HFF-Myc (cell line): Measurements from ENCODE around the gene S100A10.

Experiments used
- DNase-seq: peaks from one replicate; pipeline ENCODE4 v3.0.0-alpha.2; 2011; ENCODE audit warnings: low read depth; ENCODE audit errors: extremely low read depth
- H3K4me3 ChIP-seq: replicated peaks from 2 replicates; pipeline ENCODE4 v1.5.1; 2011; ENCODE audit warnings: low read depth, mild to moderate bottlenecking, control low read depth, low read length
- TF ChIP-seq, protein P1 (sequence below): IDR thresholded peaks from 2 replicates; pipeline ENCODE4 v1.5.1; 2012; ENCODE audit warnings: mild to moderate bottlenecking, low read depth, low read length, control low read depth; ENCODE audit errors: missing control alignments

The S100A10 gene

DNA sequence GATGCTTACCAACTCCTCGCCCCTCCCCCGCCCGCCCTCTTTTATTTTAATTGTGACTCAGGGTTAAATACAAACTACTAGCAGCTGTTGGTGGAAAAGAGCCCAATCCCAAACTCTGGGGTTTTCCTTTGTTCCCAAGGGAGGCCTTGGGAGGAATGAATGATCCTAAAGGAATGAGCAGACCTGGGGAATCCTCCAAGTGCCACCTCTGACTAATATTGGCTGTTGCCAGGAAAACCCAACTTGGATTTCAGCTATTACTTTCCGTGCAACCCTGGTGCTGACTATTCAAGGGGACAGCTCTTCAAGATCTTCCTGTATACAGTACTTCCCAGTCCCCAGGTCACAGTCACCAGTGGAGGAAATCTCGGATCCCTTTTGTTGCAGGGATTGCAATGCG is 1.3 kb upstream of the S100A10 start:
- H3K4me3 ChIP-seq, result no peak overlapping the region
- peak; percentile 95 for DNase-seq
- TF ChIP-seq, protein P1, sequence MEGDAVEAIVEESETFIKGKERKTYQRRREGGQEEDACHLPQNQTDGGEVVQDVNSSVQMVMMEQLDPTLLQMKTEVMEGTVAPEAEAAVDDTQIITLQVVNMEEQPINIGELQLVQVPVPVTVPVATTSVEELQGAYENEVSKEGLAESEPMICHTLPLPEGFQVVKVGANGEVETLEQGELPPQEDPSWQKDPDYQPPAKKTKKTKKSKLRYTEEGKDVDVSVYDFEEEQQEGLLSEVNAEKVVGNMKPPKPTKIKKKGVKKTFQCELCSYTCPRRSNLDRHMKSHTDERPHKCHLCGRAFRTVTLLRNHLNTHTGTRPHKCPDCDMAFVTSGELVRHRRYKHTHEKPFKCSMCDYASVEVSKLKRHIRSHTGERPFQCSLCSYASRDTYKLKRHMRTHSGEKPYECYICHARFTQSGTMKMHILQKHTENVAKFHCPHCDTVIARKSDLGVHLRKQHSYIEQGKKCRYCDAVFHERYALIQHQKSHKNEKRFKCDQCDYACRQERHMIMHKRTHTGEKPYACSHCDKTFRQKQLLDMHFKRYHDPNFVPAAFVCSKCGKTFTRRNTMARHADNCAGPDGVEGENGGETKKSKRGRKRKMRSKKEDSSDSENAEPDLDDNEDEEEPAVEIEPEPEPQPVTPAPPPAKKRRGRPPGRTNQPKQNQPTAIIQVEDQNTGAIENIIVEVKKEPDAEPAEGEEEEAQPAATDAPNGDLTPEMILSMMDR, result no peak

GRCh38 chr1:151993084-151993733 is 450 bp downstream of the S100A10 start:
- TF ChIP-seq, protein P1, result no peak
- DNase-seq, result no peak
- peak overlapping the region; percentile 92 for H3K4me3 ChIP-seq

DNA sequence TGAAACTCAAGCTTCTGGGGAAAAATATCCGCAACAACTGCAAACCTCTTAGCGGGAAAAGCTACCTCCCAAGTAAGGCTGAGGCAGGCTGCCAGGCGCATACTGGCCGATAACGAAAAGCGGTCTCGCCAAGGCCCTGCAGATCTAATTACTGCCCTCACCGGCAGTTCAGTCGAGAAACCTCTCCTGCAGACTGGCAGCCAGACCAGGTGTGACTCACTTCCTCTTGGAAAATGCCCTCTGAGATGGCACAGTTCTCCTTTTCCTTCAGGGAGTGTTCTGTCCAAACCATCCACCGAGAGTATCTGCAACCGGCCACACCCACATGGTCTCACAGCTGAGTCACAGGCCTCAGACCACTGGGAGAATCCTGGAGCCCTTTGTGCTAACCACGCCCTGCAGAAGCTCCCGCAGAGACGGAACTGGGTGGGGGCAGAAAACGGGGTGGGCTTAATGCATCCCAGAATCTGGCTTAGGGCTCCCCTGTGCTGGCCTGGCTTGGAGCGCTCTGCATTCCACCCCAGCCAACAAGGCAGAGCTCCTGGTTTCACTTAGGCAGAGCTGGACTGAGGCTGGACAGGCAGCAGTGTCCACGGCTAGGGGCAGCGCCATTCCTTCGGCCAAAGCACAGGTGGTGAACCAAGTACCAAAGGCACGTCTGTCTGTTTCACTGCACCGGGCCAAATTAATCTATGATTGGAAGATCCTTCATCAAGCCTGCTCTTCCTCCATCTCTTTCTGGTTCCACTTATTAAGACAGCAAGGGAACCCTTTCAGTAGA is 1.2 kb downstream of the S100A10 start:
- TF ChIP-seq, protein P1, result no peak
- DNase-seq, result peak; percentile 96
- peak overlapping the region; percentile 92 for H3K4me3 ChIP-seq

DNA sequence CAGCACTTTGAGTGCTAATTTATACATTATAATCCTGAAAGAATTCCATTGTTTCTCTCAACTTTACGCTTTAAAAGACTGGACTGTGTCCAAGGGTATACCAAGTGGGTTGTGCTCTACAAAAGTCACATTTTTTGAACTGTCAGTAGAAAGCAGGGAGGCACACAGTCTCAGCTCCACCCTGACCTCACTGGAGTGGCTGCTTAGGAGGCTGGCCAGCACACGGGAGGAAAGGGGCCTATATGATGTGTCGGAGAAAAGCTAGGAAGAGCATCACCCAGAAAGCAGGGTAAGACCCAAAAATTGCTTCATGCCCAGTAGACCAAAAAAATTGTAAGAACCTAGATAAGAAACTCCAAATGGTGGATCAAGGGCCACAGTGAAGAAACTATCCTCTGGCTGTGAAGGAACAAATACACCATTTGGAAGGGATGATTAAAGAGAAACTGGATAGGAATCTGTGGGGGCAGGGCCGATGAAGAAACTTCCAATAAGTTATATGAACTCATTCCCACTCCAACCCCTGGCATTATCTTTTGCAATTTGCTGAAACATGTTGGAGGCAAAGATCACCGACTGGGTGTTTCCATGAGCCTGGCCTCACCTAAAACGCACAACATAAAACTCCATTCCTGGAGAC is 1.9 kb downstream of the S100A10 start:
- no peak for DNase-seq
- peak overlapping the region; percentile 92 for H3K4me3 ChIP-seq
- TF ChIP-seq, protein P1, result no peak

DNA sequence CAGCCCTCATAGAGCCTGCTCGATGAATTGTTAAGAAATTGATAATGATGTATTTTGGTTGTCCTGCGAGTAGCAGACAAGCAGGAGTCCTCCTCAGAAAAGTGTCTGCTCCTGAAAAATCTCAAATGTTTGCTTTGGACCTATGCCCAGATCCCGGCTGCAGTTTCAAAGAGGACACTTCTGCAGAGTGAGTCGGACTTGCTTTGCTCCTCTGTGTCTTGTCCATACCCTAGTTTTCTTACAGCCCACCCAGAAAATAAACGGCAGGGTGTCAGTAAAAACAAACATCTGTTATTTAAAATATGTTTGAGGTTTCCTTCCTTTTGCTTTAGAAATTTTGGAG is 2.8 kb downstream of the S100A10 start:
- TF ChIP-seq, protein P1, result no peak
- DNase-seq, result no peak

DNA sequence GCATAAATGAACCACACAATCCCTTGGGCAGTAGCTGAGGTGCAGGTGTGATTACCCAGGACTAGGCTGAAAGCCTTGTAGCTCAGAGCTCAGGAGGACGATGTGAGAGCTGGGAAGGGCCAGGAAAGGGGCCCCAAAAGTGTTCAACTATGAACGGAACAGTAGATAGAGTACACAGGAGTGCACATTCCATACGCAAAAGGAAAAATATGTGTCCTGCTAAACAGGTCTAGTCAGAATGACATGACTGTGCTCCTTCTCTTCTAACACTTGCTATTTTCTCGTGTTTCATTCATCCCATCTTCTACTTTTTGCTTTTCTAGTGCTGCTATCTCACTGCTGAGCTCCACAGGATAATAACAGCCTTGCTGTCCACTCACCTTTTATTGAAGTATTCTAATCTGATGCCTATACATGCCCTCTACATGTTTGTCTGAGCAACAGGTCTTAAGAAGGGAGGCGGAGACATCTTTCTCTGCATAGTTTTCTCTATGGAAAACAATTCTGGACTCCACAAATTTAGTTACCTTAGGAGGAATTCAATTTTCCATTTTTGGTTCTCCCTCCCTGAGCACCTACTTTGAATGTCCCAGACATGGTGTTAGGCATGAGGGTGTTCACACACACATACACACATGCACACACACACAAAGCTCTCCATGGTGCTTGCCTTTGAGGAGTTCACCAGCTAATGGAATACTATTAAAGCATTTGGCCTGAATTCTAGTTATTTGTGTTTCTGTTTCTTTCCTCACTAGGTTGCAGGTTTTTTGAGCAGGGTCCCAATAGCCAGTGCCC is 3.4 kb downstream of the S100A10 start:
- DNase-seq, result no peak
- peak overlapping the region; percentile 92 for H3K4me3 ChIP-seq
- TF ChIP-seq, protein P1, result no peak

More for the DNA sequence above, 2.8 kb downstream of the S100A10 start:
- H3K4me3 ChIP-seq, result peak overlapping the region; percentile 92
